Measurements from ENCODE around the gene C22orf42.

Gene C22orf42

GRCh38 chr22:32206774-32207758 is 48.0 kb upstream of the C22orf42 start:
- TF ChIP-seq SPI1 (IDR thresholded peaks at IDR 0.05; ENCODE audit: borderline replicate concordance, low read depth) (no peak), CTCF (IDR thresholded peaks at IDR 0.05; ENCODE audit: insufficient read depth, low read length) (peak; percentile 71), REST (IDR thresholded peaks at IDR 0.05; ENCODE audit: insufficient replicate concordance, low read depth) (no peak), POLR2AphosphoS5 (IDR thresholded peaks at IDR 0.05; ENCODE audit: low read depth) (no peak), GABPA (IDR thresholded peaks at IDR 0.05; ENCODE audit: low read depth) (no peak)
- Histone ChIP-seq H3K4me3 (replicated peaks; ENCODE audit: insufficient read depth, low read length) (no peak overlapping the region), H3K27ac (replicated peaks) (no peak overlapping the region), H3K27me3 (ENCODE audit: insufficient read depth, poor library complexity, severe bottlenecking) (peaks cover 2% of the 10 kb centered on the region)
- peak; percentile 53 to 57 for DNase-seq (ENCODE audit: low read depth in 1 of 2, low spot score in 1 of 2)

- no peak for DNase-seq (ENCODE audit: low read depth in 1 of 2, low spot score in 1 of 2)
- H3K27ac ChIP-seq (replicated peaks) = no peak overlapping the region
- H3K27me3 ChIP-seq (ENCODE audit: insufficient read depth, poor library complexity, severe bottlenecking) = peaks cover 3% of the 10 kb centered on the region
- no peak for TF ChIP-seq SPI1 (IDR thresholded peaks at IDR 0.05; ENCODE audit: borderline replicate concordance, low read depth)
- no peak for TF ChIP-seq CTCF (IDR thresholded peaks at IDR 0.05; ENCODE audit: insufficient read depth, low read length)
- no peak for TF ChIP-seq REST (IDR thresholded peaks at IDR 0.05; ENCODE audit: insufficient replicate concordance, low read depth)
- H3K4me3 ChIP-seq (replicated peaks; ENCODE audit: insufficient read depth, low read length) = no peak overlapping the region
Observed at GRCh38 chr22:32205974-32206773, 47.1 kb upstream of the C22orf42 start.

GRCh38 chr22:32204856-32205722 is 46.0 kb upstream of the C22orf42 start, which contains the start of gene RFPL2:
RFPL2 (minus strand) TSS chr22:32205073; CDS start chr22:32202451, 2,622 bp downstream.
- peak; percentile 40 to 76 for DNase-seq (ENCODE audit: low read depth in 1 of 2, low spot score in 1 of 2)
- Histone ChIP-seq H3K27me3 (ENCODE audit: insufficient read depth, poor library complexity, severe bottlenecking) (peaks cover 3% of the 10 kb centered on the region), H3K27ac (replicated peaks) (peak within 1 kb of the TSS; percentile 9; the same call in 1 of the 2 replicates)

More at GRCh38 chr22:32204856-32205722, 46.0 kb upstream of the C22orf42 start, which contains the start of gene RFPL2:
- TF ChIP-seq POLR2AphosphoS5 (IDR thresholded peaks at IDR 0.05; ENCODE audit: low read depth) (no peak), REST (IDR thresholded peaks at IDR 0.05; ENCODE audit: insufficient replicate concordance, low read depth) (no peak), GABPA (IDR thresholded peaks at IDR 0.05; ENCODE audit: low read depth) (no peak), CTCF (IDR thresholded peaks at IDR 0.05; ENCODE audit: insufficient read depth, low read length) (no peak), SPI1 (IDR thresholded peaks at IDR 0.05; ENCODE audit: borderline replicate concordance, low read depth) (no peak)
- peak within 1 kb of the TSS; percentile 41 for H3K4me3 ChIP-seq (replicated peaks; ENCODE audit: insufficient read depth, low read length)
